Neuronal stem cell (in vitro differentiated cells): ENCODE measurements around the gene PNPT1.
"Not testable (repeated sequence)": the region's sequence is repeated elsewhere in the genome, so short reads cannot be mapped to it uniquely, and the experiment has no call there.

Experiments
- DNase-seq: peaks from one replicate; pipeline ENCODE4 v3.0.0-alpha.2; 2013; ENCODE audit warnings: low spot score
- H2AFZ ChIP-seq: one replicate; pipeline ENCODE4 v1.6.1; 2013; ENCODE audit warnings: mild to moderate bottlenecking, low read length, inconsistent platforms
- H2AK5ac ChIP-seq: 2 replicates; pipeline ENCODE4 v1.6.1; 2013; ENCODE audit warnings: low read depth, mild to moderate bottlenecking, inconsistent platforms, low read length, moderate library complexity, mixed read lengths
- H2BK120ac ChIP-seq: 2 replicates; pipeline ENCODE4 v1.6.1; 2013; ENCODE audit warnings: low read depth, mild to moderate bottlenecking, inconsistent platforms, low read length, moderate library complexity, mixed read lengths
- H2BK12ac ChIP-seq: one replicate; pipeline ENCODE4 v1.6.1; 2013; ENCODE audit warnings: low read length, inconsistent platforms
- H2BK15ac ChIP-seq: 2 replicates; pipeline ENCODE4 v1.6.1; 2013; ENCODE audit warnings: mild to moderate bottlenecking, low read length, inconsistent platforms, mixed read lengths
- H2BK5ac ChIP-seq: one replicate; pipeline ENCODE4 v1.6.1; 2013; ENCODE audit warnings: inconsistent platforms, mild to moderate bottlenecking, low read length, moderate library complexity
- H3K14ac ChIP-seq: one replicate; pipeline ENCODE4 v1.6.1; 2013; ENCODE audit warnings: low read length, inconsistent platforms
- H3K18ac ChIP-seq: 2 replicates; pipeline ENCODE4 v1.6.1; 2013; ENCODE audit warnings: low read length, inconsistent platforms
- H3K23ac ChIP-seq: 2 replicates; pipeline ENCODE4 v1.6.1; 2013; ENCODE audit warnings: low read depth, mild to moderate bottlenecking, mixed read lengths, low read length, inconsistent platforms; ENCODE audit not compliant: poor library complexity
- H3K27ac ChIP-seq: replicated peaks from 3 replicates; pipeline ENCODE4 v1.5.1; 2013; ENCODE audit warnings: low read length, inconsistent platforms
- H3K27me3 ChIP-seq, 3 experiments: 2 replicates each; pipeline ENCODE4 v1.6.1; 2013; ENCODE audit warnings: low read length in 3 of 3, mild to moderate bottlenecking in 2 of 3, inconsistent platforms in 1 of 3, low read depth in 1 of 3, mixed read lengths in 1 of 3, moderate library complexity in 1 of 3; ENCODE audit not compliant: control insufficient read depth in 3 of 3, insufficient read depth in 3 of 3
- H3K36me3 ChIP-seq, 2 donors: replicated peaks in 1 of 2; 2 replicates each; pipeline ENCODE4 v1.6.1; 2013; ENCODE audit warnings: low read length in 2 of 2; ENCODE audit not compliant: control insufficient read depth in 2 of 2, insufficient read depth in 2 of 2
- H3K4ac ChIP-seq: 2 replicates; pipeline ENCODE4 v1.6.1; 2013; ENCODE audit warnings: inconsistent platforms, mild to moderate bottlenecking, low read length, moderate library complexity
- H3K4me1 ChIP-seq, 2 donors: 1 replicate in 1 of 2; 2 replicates in 1 of 2; pipeline ENCODE4 v1.6.1; 2013; ENCODE audit warnings: low read length in 2 of 2, low read depth in 1 of 2; ENCODE audit not compliant: control insufficient read depth in 2 of 2, insufficient read depth in 1 of 2
- H3K4me2 ChIP-seq: one replicate; pipeline ENCODE4 v1.6.1; 2013; ENCODE audit warnings: mild to moderate bottlenecking, low read length, inconsistent platforms; ENCODE audit not compliant: insufficient read depth, poor library complexity, severe bottlenecking
- H3K4me3 ChIP-seq, 2 donors: 2 replicates each; pipeline ENCODE4 v1.5.1; 2013; ENCODE audit warnings: low read length in 2 of 2, mild to moderate bottlenecking in 2 of 2, inconsistent platforms in 1 of 2, moderate library complexity in 1 of 2
- H3K79me1 ChIP-seq: one replicate; pipeline ENCODE4 v1.6.1; 2013; ENCODE audit warnings: low read depth, mild to moderate bottlenecking, inconsistent platforms, low read length, moderate library complexity
- H3K9ac ChIP-seq: one replicate; pipeline ENCODE4 v1.6.1; 2013; ENCODE audit warnings: mild to moderate bottlenecking, low read depth, low read length, inconsistent platforms; ENCODE audit not compliant: poor library complexity
- H3K9me3 ChIP-seq, 2 donors: replicated peaks in 1 of 2; 2 replicates each; pipeline versions ENCODE3 to v1.6.1; 2013; ENCODE audit warnings: low read length in 2 of 2, mild to moderate bottlenecking in 2 of 2, inconsistent platforms in 1 of 2, low read depth in 1 of 2, mixed read lengths in 1 of 2, moderate library complexity in 1 of 2; ENCODE audit not compliant: control insufficient read depth in 2 of 2, insufficient read depth in 1 of 2
- H4K8ac ChIP-seq: one replicate; pipeline ENCODE4 v1.6.1; 2013; ENCODE audit warnings: low read depth, mild to moderate bottlenecking, inconsistent platforms, low read length, moderate library complexity
- H4K91ac ChIP-seq: one replicate; pipeline ENCODE4 v1.6.1; 2013; ENCODE audit warnings: low read length, low read depth, mild to moderate bottlenecking, inconsistent platforms; ENCODE audit not compliant: poor library complexity
- WGBS, 2 donors: extraction: QIAGEN DNeasy Blood & Tissue Kit; methylation state at CpG; one replicate each; pipeline ENCODE4 v1.1.7; 2013; ENCODE audit warnings: missing lambda C conversion rate in 2 of 2, mixed read lengths in 1 of 2; ENCODE audit not compliant: insufficient read length in 2 of 2, insufficient replicate concordance in 1 of 2; ENCODE audit errors: extremely low coverage in 2 of 2; 5-methylcytosine and 5-hydroxymethylcytosine counted together

PNPT1 gene

GRCh38 chr2:55715178-55715577, 21.5 kb upstream of the PNPT1 start:
- not testable (repeated sequence) for H2BK120ac ChIP-seq, H2BK12ac ChIP-seq, H3K23ac ChIP-seq, H3K18ac ChIP-seq, H3K4me2 ChIP-seq, H4K8ac ChIP-seq, H3K4me3 ChIP-seq, H3K4me1 ChIP-seq, H2AFZ ChIP-seq, H3K79me1 ChIP-seq, H3K9me3 ChIP-seq, H3K27ac ChIP-seq, H3K4ac ChIP-seq, H2BK5ac ChIP-seq, H2AK5ac ChIP-seq, DNase-seq, H3K36me3 ChIP-seq, H4K91ac ChIP-seq, H3K14ac ChIP-seq, H3K9ac ChIP-seq, H2BK15ac ChIP-seq
- no CpG with 5 or more reads among the region's 3 CpGs for WGBS, 2 donors
- peaks cover 0 to 56% (median 0%) of the 10 kb centered on the region in 3 experiments for H3K27me3 ChIP-seq

- H3K4me3 ChIP-seq = no peak overlapping the region
- H2BK120ac ChIP-seq = no peak overlapping the region
- no peak overlapping the region for H2BK5ac ChIP-seq
- no peak overlapping the region for H4K91ac ChIP-seq
- H3K79me1 ChIP-seq = no peaks in the 10 kb centered on the region
- DNase-seq = no peak
- H3K4me2 ChIP-seq = no peak overlapping the region
- no peaks in the 10 kb centered on the region for H3K36me3 ChIP-seq
- no peak overlapping the region for H3K18ac ChIP-seq
- no peak overlapping the region for H4K8ac ChIP-seq
- H3K4me1 ChIP-seq = peaks cover 0 to 5% of the 10 kb centered on the region in 2 donors
- H3K27me3 ChIP-seq = peaks cover 0 to 39% (median 0%) of the 10 kb centered on the region in 3 experiments
- no peak overlapping the region for H3K4ac ChIP-seq
- no peak overlapping the region for H2AFZ ChIP-seq
- no peak overlapping the region for H3K27ac ChIP-seq
- no peak overlapping the region for H2AK5ac ChIP-seq
- H3K23ac ChIP-seq = no peak overlapping the region
- no peak overlapping the region for H2BK12ac ChIP-seq
- WGBS, 2 donors = no CpG with 5 or more reads among the region's 6 CpGs
- H2BK15ac ChIP-seq = no peak overlapping the region
- H3K14ac ChIP-seq = no peak overlapping the region
- H3K9ac ChIP-seq = no peak overlapping the region
- no peaks in the 10 kb centered on the region for H3K9me3 ChIP-seq
Observed at GRCh38 chr2:55712477-55713060, 18.9 kb upstream of the PNPT1 start.

GRCh38 chr2:55710025-55710424, 16.4 kb upstream of the PNPT1 start:
- Histone ChIP-seq H3K9ac (no peak overlapping the region), H3K27me3 (peaks cover 0 to 20% (median 0%) of the 10 kb centered on the region in 3 experiments), H3K23ac (no peak overlapping the region), H2BK12ac (no peak overlapping the region), H3K14ac (no peak overlapping the region), H3K9me3 (no peaks in the 10 kb centered on the region), H3K4me3 (no peak overlapping the region), H3K79me1 (no peaks in the 10 kb centered on the region), H2BK120ac (no peak overlapping the region), H3K4me2 (no peak overlapping the region), H2BK5ac (no peak overlapping the region), H4K91ac (no peak overlapping the region), H2AFZ (no peak overlapping the region), H3K4ac (no peak overlapping the region), H3K18ac (no peak overlapping the region), H3K27ac (no peak overlapping the region), H3K4me1 (peaks cover 0 to 5% of the 10 kb centered on the region in 2 donors), H2AK5ac (no peak overlapping the region), H2BK15ac (no peak overlapping the region), H4K8ac (no peak overlapping the region), H3K36me3 (no peaks in the 10 kb centered on the region)
- DNase-seq = no peak

- Histone ChIP-seq H3K27me3 (peaks cover 0 to 16% (median 0%) of the 10 kb centered on the region in 3 experiments), H3K4me1 (peaks cover 0 to 5% of the 10 kb centered on the region in 2 donors), H2BK12ac (no peak overlapping the region), H3K9ac (no peak overlapping the region), H4K8ac (no peak overlapping the region), H3K4ac (no peak overlapping the region), H3K4me3 (no peak overlapping the region), H3K27ac (no peak overlapping the region), H3K18ac (no peak overlapping the region), H3K36me3 (no peaks in the 10 kb centered on the region), H3K4me2 (no peak overlapping the region), H2AK5ac (no peak overlapping the region), H2AFZ (no peak overlapping the region), H4K91ac (no peak overlapping the region), H2BK120ac (no peak overlapping the region), H3K79me1 (no peaks in the 10 kb centered on the region), H3K14ac (no peak overlapping the region), H2BK5ac (no peak overlapping the region), H3K23ac (no peak overlapping the region), H3K9me3 (no peaks in the 10 kb centered on the region), H2BK15ac (no peak overlapping the region)
- DNase-seq = no peak
- whole genome bisulfite sequencing, 2 donors = no CpG with 5 or more reads among the region's 1 CpG
Observed at GRCh38 chr2:55707751-55708150, 14.1 kb upstream of the PNPT1 start.
